GM10847 (cell line): ENCODE data around the gene GTF3C5.

ENCODE experiments used
- POLR2A ChIP-seq: IDR thresholded peaks from 2 replicates; pipeline ENCODE4 v1.6.1; 2011; ENCODE audit not compliant: insufficient read length; ENCODE audit errors: extremely low read depth

Gene GTF3C5

GRCh38 chr9:132991351-132992300, 39.2 kb upstream of the GTF3C5 start:
- TF ChIP-seq POLR2A, result no peak

GRCh38 chr9:132993511-132993939, 37.3 kb upstream of the GTF3C5 start:
- TF ChIP-seq POLR2A, result no peak

- TF ChIP-seq POLR2A, result no peak
Measured at GRCh38 chr9:132994410-132995120, 36.2 kb upstream of the GTF3C5 start.

- no peak for TF ChIP-seq POLR2A
Measured at GRCh38 chr9:132995121-132995420, 35.7 kb upstream of the GTF3C5 start.

DNA sequence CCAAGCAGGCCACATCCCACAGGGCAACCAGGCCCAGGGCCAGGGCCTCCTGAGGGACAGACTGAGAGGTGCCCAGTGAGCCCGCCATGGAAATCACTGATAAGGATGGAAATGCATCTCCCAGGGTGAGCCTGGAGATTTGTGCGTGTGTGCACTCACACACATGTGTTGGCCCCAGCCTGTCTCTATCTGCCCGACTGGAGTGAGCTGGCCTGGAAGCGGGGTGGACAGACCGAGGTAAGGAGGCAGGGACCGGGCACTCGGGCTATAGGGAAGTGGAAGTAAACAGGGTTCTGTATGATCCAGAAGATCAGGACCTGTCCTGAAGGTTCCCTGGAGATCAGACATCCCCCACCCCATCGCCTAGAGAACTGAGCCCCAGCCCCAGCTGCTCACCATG, 34.9 kb upstream of the GTF3C5 start:
- TF ChIP-seq POLR2A, result no peak

GRCh38 chr9:132996526-132996925, 34.3 kb upstream of the GTF3C5 start:
- no peak for TF ChIP-seq POLR2A

- no peak for TF ChIP-seq POLR2A
Measured at GRCh38 chr9:132997591-132997990, 33.2 kb upstream of the GTF3C5 start.

- no peak for TF ChIP-seq POLR2A
Measured at GRCh38 chr9:132998831-132999635, 31.8 kb upstream of the GTF3C5 start.

- no peak for TF ChIP-seq POLR2A
Measured at GRCh38 chr9:133002147-133003070, 28.4 kb upstream of the GTF3C5 start.

GRCh38 chr9:133003071-133003461, 27.7 kb upstream of the GTF3C5 start:
- no peak for TF ChIP-seq POLR2A

GRCh38 chr9:133003671-133004090, 27.1 kb upstream of the GTF3C5 start:
- no peak for TF ChIP-seq POLR2A

DNA sequence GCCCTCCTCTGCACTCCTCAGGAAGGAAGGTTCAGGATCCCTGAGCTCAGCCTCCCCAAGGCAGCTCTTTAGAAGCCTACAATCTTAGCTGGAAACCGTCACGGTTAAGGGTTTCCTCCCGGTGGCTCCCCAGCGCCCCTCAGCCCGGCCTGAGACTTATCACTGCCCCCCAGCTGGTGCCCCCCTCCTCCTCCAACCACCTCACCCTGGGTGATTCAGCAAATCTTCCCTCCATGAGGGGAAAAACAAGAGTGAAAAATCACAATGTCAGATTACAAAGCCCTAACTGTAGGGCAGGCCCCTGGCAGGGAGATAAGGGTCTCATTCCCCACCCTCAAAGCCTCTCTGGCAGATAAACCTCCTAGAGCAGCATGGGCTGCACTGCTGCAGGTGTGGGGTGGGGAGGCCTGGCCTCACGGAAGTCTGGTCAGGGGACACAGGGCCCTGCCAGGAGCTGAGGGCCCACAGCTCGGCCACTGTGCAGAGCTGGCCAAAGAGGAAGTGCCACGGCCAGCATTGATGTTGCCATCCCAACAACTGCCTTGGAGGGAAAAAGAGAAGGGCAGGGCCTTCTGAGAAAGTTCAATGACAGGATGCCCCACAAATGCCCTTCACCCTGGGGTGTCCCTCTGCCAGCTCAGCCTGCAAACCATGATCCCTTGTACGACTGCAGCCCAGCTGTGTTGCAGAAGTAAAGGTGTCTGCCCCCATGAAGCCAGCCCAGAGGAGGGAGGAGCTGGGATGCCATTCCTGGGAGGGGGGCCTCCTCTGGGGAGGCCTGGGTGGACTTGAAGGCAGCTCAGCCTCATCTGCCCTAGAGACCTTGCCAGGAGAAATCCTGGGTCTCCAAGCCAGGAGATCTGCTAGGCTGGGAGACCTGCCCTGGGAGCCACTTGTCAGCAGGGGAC, 26.5 kb upstream of the GTF3C5 start:
- TF ChIP-seq POLR2A, result no peak

DNA sequence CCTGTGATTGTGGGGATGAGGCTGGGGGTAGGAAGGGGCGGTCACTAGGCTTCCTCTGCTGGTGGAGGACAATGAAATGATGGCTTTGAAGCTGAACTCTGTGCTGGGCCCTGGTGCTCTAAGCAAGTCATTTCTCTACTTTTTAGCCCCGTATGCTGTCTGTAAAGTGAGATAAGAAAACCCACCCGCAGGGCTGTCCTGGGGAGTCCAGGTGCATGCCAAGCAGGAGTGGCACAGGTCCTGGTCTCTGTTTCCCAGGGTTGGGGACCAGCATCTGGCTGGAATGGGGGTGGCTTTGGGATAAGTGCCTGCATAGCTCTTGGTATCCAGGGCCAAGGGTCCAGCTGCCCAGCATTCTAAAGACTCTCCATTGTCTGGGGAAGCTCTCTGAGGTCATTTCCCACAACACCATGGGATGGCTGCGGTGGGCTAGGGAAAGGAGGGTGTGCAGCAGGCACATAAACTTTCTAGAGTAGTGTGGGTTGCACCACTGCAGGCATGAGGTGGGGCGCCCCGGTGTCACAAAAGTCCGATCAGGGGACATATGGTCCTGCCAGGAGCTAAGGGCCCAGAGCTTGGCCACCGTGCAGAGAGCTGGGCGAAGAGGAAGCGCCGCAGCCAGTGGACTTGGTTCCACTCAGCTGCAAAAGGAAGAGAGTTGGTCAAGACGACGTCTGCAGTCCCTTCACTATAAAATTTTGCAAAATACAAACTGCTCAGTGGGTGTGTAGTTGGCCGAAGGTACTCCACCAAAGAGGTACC, 25.6 kb upstream of the GTF3C5 start:
- no peak for TF ChIP-seq POLR2A
